H1 (cell line): ENCODE measurements around the gene FLVCR2. TPM values are rescaled to one million over a fixed set of nuclear protein-coding genes. Genes with fewer than 3 reads are reported as not detected.

Source experiments
- CTCF ChIA-PET: fragments of 300-600 bp; sonication (Branson Sonifier 250); formaldehyde crosslinking; loops from one replicate; lab custom pipeline; 2021; ENCODE audit not compliant: partially characterized antibody; lab: Charles Lee
- POLR2A ChIA-PET: fragments of 300-600 bp; sonication (Branson Sonifier 250); formaldehyde crosslinking; loops from one replicate; lab custom pipeline; 2021; ENCODE audit warnings: inconsistent platforms; ENCODE audit not compliant: partially characterized antibody; lab: Charles Lee
- DNase-seq, 2 experiments: peaks; one replicate each; pipeline versions ENCODE4 v3.0.0 to v3.0.0-alpha.2; 2010 to 2022; ENCODE audit warnings: low spot score in 2 of 2, low read depth in 1 of 2, mixed read lengths in 1 of 2
- FAIRE-seq: peaks from 2 replicates; lab custom pipeline; 2011; peaks lifted over from hg19 to GRCh38; lab: Jason Lieb, UNC
- H2AFZ ChIP-seq: 2 replicates; pipeline ENCODE4 v1.8.1; 2012; ENCODE audit warnings: low read length, inconsistent platforms
- H2AK5ac ChIP-seq: 2 replicates; pipeline ENCODE4 v1.6.1; 2013; ENCODE audit warnings: low read depth, low read length
- H2BK120ac ChIP-seq: replicated peaks from 2 replicates; pipeline ENCODE3; 2013; ENCODE audit warnings: low read depth, low read length, inconsistent platforms
- H2BK12ac ChIP-seq: 2 replicates; pipeline ENCODE4 v1.6.1; 2013; ENCODE audit warnings: low read depth, low read length
- H2BK15ac ChIP-seq: 2 replicates; pipeline ENCODE4 v1.6.1; 2013; ENCODE audit warnings: low read length
- H2BK20ac ChIP-seq: 2 replicates; pipeline ENCODE4 v1.6.1; 2013; ENCODE audit warnings: low read length
- H2BK5ac ChIP-seq: 2 replicates; pipeline ENCODE4 v1.6.1; 2013; ENCODE audit warnings: low read depth, low read length
- H3K14ac ChIP-seq: 2 replicates; pipeline ENCODE4 v1.6.1; 2013; ENCODE audit warnings: inconsistent platforms; ENCODE audit not compliant: insufficient read length
- H3K18ac ChIP-seq: 2 replicates; pipeline ENCODE4 v1.6.1; 2013; ENCODE audit warnings: low read length; ENCODE audit errors: extremely low read depth
- H3K23ac ChIP-seq: 2 replicates; pipeline ENCODE4 v1.6.1; 2013; ENCODE audit warnings: inconsistent platforms; ENCODE audit not compliant: insufficient read length
- H3K23me2 ChIP-seq: 2 replicates; pipeline ENCODE4 v1.6.1; 2013; ENCODE audit warnings: low read depth, low read length
- H3K27ac ChIP-seq: 2 replicates; pipeline ENCODE4 v1.6.1; 2011; ENCODE audit warnings: low read depth, low read length, inconsistent platforms
- H3K27me3 ChIP-seq, 4 experiments: replicated peaks in 1 of 4; 1 replicate in 1 of 4; 2 replicates in 3 of 4; pipeline versions ENCODE4 v1.6.1 to v1.8.1; 2011 to 2013; ENCODE audit warnings: low read length in 3 of 4, mild to moderate bottlenecking in 3 of 4, inconsistent platforms in 2 of 4, mixed read lengths in 2 of 4, moderate library complexity in 1 of 4; ENCODE audit not compliant: control insufficient read depth in 3 of 4, insufficient read depth in 3 of 4; ENCODE audit errors: extremely low read depth in 1 of 4
- H3K36me3 ChIP-seq, 4 experiments: 2 replicates each; pipeline versions ENCODE4 v1.6.1 to v1.8.1; 2011 to 2013; ENCODE audit warnings: mild to moderate bottlenecking in 4 of 4, low read length in 3 of 4, moderate library complexity in 2 of 4, control low read depth in 1 of 4, inconsistent platforms in 1 of 4; ENCODE audit not compliant: insufficient read depth in 4 of 4, control insufficient read depth in 2 of 4
- H3K4ac ChIP-seq: replicated peaks from 2 replicates; pipeline ENCODE3; 2013; ENCODE audit warnings: low read length, low read depth, mixed read lengths, inconsistent platforms; ENCODE audit not compliant: insufficient read length
- H3K4me1 ChIP-seq, 4 experiments: replicated peaks in 1 of 4; 1 replicate in 1 of 4; 2 replicates in 3 of 4; pipeline versions ENCODE4 v1.6.1 to v1.8.1; 2011 to 2013; ENCODE audit warnings: low read length in 3 of 4, inconsistent platforms in 2 of 4, mixed read lengths in 1 of 4; ENCODE audit not compliant: insufficient read depth in 4 of 4, control insufficient read depth in 3 of 4
- H3K4me2 ChIP-seq, 2 experiments: 2 replicates each; pipeline versions ENCODE4 v1.6.1 to v1.8.1; 2011 to 2013; ENCODE audit warnings: low read depth in 2 of 2, low read length in 2 of 2, control low read depth in 1 of 2, inconsistent platforms in 1 of 2, mild to moderate bottlenecking in 1 of 2; ENCODE audit not compliant: insufficient read depth in 1 of 2
- H3K4me3 ChIP-seq, 4 experiments: fragments of 200-600, 300-600 bp in 1 of 4; sonication (generic), shearing (Covaris generic), sonication (Bioruptor Twin) in 1 of 4; 2 replicates each; pipeline versions ENCODE4 v1.5.1 to v1.8.1; 2011 to 2016; ENCODE audit warnings: low read length in 4 of 4, low read depth in 3 of 4, control low read depth in 2 of 4, inconsistent platforms in 2 of 4, mild to moderate bottlenecking in 2 of 4, mixed read lengths in 1 of 4, moderate library complexity in 1 of 4; ENCODE audit not compliant: insufficient read depth in 2 of 4; ENCODE audit errors: extremely low read depth in 1 of 4
- H3K56ac ChIP-seq: replicated peaks from 2 replicates; pipeline ENCODE3; 2013; ENCODE audit warnings: low read depth, mild to moderate bottlenecking, mixed read lengths, low read length, inconsistent platforms; ENCODE audit not compliant: insufficient read length
- H3K79me1 ChIP-seq: 2 replicates; pipeline ENCODE4 v1.6.1; 2013; ENCODE audit warnings: low read depth, low read length, control low read depth
- H3K79me2 ChIP-seq, 2 experiments: 2 replicates each; pipeline versions ENCODE4 v1.6.1 to v1.8.1; 2012 to 2013; ENCODE audit warnings: low read length in 2 of 2, mild to moderate bottlenecking in 2 of 2, inconsistent platforms in 1 of 2; ENCODE audit not compliant: insufficient read depth in 2 of 2, control insufficient read depth in 1 of 2
- H3K9ac ChIP-seq, 4 experiments: replicated peaks in 1 of 4; 1 replicate in 1 of 4; 2 replicates in 3 of 4; pipeline versions ENCODE4 v1.6.1 to v1.8.1; 2011 to 2013; ENCODE audit warnings: low read depth in 3 of 4, low read length in 3 of 4, control low read depth in 2 of 4, mild to moderate bottlenecking in 2 of 4, moderate library complexity in 2 of 4, inconsistent platforms in 1 of 4; ENCODE audit errors: extremely low read depth in 1 of 4
- H3K9me3 ChIP-seq, 2 experiments: 2 replicates each; pipeline versions ENCODE4 v1.6.1 to v1.8.1; 2012 to 2013; ENCODE audit warnings: mild to moderate bottlenecking in 2 of 2, moderate library complexity in 2 of 2, control low read depth in 1 of 2, inconsistent platforms in 1 of 2, low read depth in 1 of 2, low read length in 1 of 2, mixed read lengths in 1 of 2; ENCODE audit not compliant: insufficient read depth in 2 of 2
- H4K20me1 ChIP-seq, 2 experiments: replicated peaks in 1 of 2; 2 replicates each; pipeline versions ENCODE3 to v1.8.1; 2011 to 2013; ENCODE audit warnings: inconsistent platforms in 2 of 2, low read length in 2 of 2, mild to moderate bottlenecking in 1 of 2; ENCODE audit not compliant: insufficient read depth in 2 of 2, control insufficient read depth in 1 of 2
- H4K5ac ChIP-seq: 2 replicates; pipeline ENCODE4 v1.6.1; 2013; ENCODE audit warnings: low read length, low read depth, mixed read lengths, inconsistent platforms; ENCODE audit not compliant: insufficient read length
- H4K8ac ChIP-seq: 2 replicates; pipeline ENCODE4 v1.8.0; 2013; ENCODE audit warnings: mild to moderate bottlenecking, moderate library complexity, low read length, inconsistent platforms; ENCODE audit not compliant: insufficient read depth; ENCODE audit errors: extremely low read depth
- H4K91ac ChIP-seq: replicated peaks from 2 replicates; pipeline ENCODE3; 2013; ENCODE audit warnings: low read length, mixed read lengths, inconsistent platforms; ENCODE audit not compliant: insufficient read length
- ATF2 ChIP-seq: IDR thresholded peaks from 2 replicates; pipeline ENCODE4 v1.6.1; 2012; ENCODE audit warnings: low read length, inconsistent platforms
- CBX8 ChIP-seq: fragments of 300-800, 300-1000 bp; sonication (generic); IDR thresholded peaks from 2 replicates; pipeline ENCODE4 v1.7.1; 2016; ENCODE audit warnings: low read depth, low read length, borderline replicate concordance
- GTF2F1 ChIP-seq: IDR thresholded peaks from 2 replicates; pipeline ENCODE4 v1.6.1; 2012; ENCODE audit warnings: low read depth, low read length, improper control_type of control experiment, borderline replicate concordance
- MAFK ChIP-seq: IDR thresholded peaks from 2 replicates; pipeline ENCODE4 v1.6.1; 2012; ENCODE audit warnings: low read depth, mild to moderate bottlenecking, improper control_type of control experiment, low read length
- RNF2 ChIP-seq: fragments of 200-900, 300-1000 bp; sonication (generic); IDR thresholded peaks from 2 replicates; pipeline ENCODE4 v1.7.1; 2016; ENCODE audit warnings: borderline replicate concordance, low read depth, mild to moderate bottlenecking, antibody characterized with exemption, low read length; ENCODE audit not compliant: poor library complexity, severe bottlenecking; ENCODE audit errors: missing control alignments
- SIRT6 ChIP-seq: IDR thresholded peaks from one replicate; pipeline ENCODE4 v1.7.1; 2012; ENCODE audit warnings: low read length, inconsistent platforms
- SP2 ChIP-seq: IDR thresholded peaks from 2 replicates; pipeline ENCODE4 v1.6.1; 2012; ENCODE audit warnings: mild to moderate bottlenecking, low read length, inconsistent platforms
- TEAD4 ChIP-seq: IDR thresholded peaks from 2 replicates; pipeline ENCODE4 v1.6.1; 2012; ENCODE audit warnings: low read depth, low read length, inconsistent platforms, mixed read lengths
- USF2 ChIP-seq: IDR thresholded peaks from 2 replicates; pipeline ENCODE4 v1.6.1; 2011; ENCODE audit warnings: low read length, improper control_type of control experiment
- YY1 ChIP-seq: IDR thresholded peaks from 2 replicates; pipeline ENCODE4 v1.6.1; 2011; ENCODE audit warnings: low read depth, mild to moderate bottlenecking, low read length
- WGBS, 2 experiments: shearing (Covaris generic) in 1 of 2; methylation state at CpG; one replicate each; pipeline versions ENCODE4 v1.1.6 to v1.1.7; 2013 to 2015; ENCODE audit warnings: low lambda C conversion rate in 2 of 2, mixed read lengths in 2 of 2, inconsistent platforms in 1 of 2, low coverage in 1 of 2, missing lambda C conversion rate in 1 of 2; ENCODE audit not compliant: insufficient replicate concordance in 2 of 2, insufficient coverage in 1 of 2, insufficient read length in 1 of 2; ENCODE audit errors: extremely low coverage in 1 of 2, missing lambda C conversion rate in 1 of 2; 5-methylcytosine and 5-hydroxymethylcytosine counted together
- polyA plus RNA-seq, 7 experiments: library from polyadenylated mRNA; depleted of rRNA in 3 of 7; stranded (reverse) in 5 of 7; unstranded in 2 of 7; fragments of >200 nt in 5 of 7; fragments of 200-250 nt in 2 of 7; gene quantifications; 1 replicate in 5 of 7; 2 replicates in 1 of 7; 4 replicates in 1 of 7; pipeline versions ENCODE4 v1.2.1 to v1.2.3, GENCODE V29; 2011 to 2013; ENCODE audit warnings: missing spikeins in 2 of 7, mixed read lengths in 2 of 7
- total RNA-seq: library from RNA; stranded (reverse); fragmentation: NEBNext Ultra II Directional; extraction: Animal tissue kit (Norgen Biotek cat#: 25700); gene quantifications from 2 replicates; pipeline ENCODE4 v1.2.1, GENCODE V29; 2021
- TF ChIP-seq, protein P1 (sequence below): IDR thresholded peaks from 2 replicates; pipeline ENCODE4 v1.6.1; 2012; ENCODE audit warnings: inconsistent platforms

Gene FLVCR2
- total and polyA plus RNA-seq, 2 of the 8 experiments (the other 6 are each of a cell fraction or from before 2014, with no cell fraction given) = 7.1 to 8.2 TPM

GRCh38 chr14:75610834-75611233, 32.4 kb downstream of the FLVCR2 start:
- FAIRE-seq = no peak
- no peak overlapping the region for H4K8ac ChIP-seq
- TF ChIP-seq, protein P1, sequence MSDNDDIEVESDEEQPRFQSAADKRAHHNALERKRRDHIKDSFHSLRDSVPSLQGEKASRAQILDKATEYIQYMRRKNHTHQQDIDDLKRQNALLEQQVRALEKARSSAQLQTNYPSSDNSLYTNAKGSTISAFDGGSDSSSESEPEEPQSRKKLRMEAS = no peak
- TF ChIP-seq YY1 = no peak
- TF ChIP-seq CBX8 = no peak
- TF ChIP-seq SIRT6 = no peak
- TF ChIP-seq RNF2 = no peak
- no peak for TF ChIP-seq SP2
- TF ChIP-seq GTF2F1 = no peak
- no peak for TF ChIP-seq ATF2
- TF ChIP-seq MAFK = no peak
- no peak for TF ChIP-seq TEAD4
- TF ChIP-seq USF2 = no peak

More at GRCh38 chr14:75610834-75611233, 32.4 kb downstream of the FLVCR2 start:
- no peaks in the 10 kb centered on the region for H3K4me1 ChIP-seq
- H3K36me3 ChIP-seq = no peaks in the 10 kb centered on the region
- no peaks in the 10 kb centered on the region for H3K79me2 ChIP-seq
- H3K23me2 ChIP-seq = no peaks in the 10 kb centered on the region
- no peaks in the 10 kb centered on the region for H4K20me1 ChIP-seq
- H3K4ac ChIP-seq = no peak overlapping the region
- no peak overlapping the region for H2BK5ac ChIP-seq
- H3K18ac ChIP-seq = no peak overlapping the region
- H2BK15ac ChIP-seq = no peak overlapping the region
- H3K23ac ChIP-seq = no peak overlapping the region
- no peak overlapping the region for H3K4me3 ChIP-seq
- ChIA-PET POLR2A (interaction anchor here (1.0 kb wide), 1 partner anchor 51 kb away, joined by 3 read pairs; the partner anchor contains the start of gene TTLL5), CTCF (interaction anchor here (1.1 to 2.1 kb wide), 4 partner anchors 11 to 103 kb away, joined by 3 to 8 read pairs (median 5); no protein-coding TSS in a partner anchor)
- H3K27ac ChIP-seq = no peak overlapping the region
- no peak for DNase-seq
- H3K27me3 ChIP-seq = no peaks in the 10 kb centered on the region
- no peak overlapping the region for H3K4me2 ChIP-seq
- no peak overlapping the region for H2BK120ac ChIP-seq
- H3K79me1 ChIP-seq = no peaks in the 10 kb centered on the region
- H4K91ac ChIP-seq = no peak overlapping the region
- H4K5ac ChIP-seq = no peak overlapping the region
- no peak overlapping the region for H3K14ac ChIP-seq
- no peak overlapping the region for H3K9ac ChIP-seq
- H2AFZ ChIP-seq = no peak overlapping the region
- H2BK12ac ChIP-seq = no peak overlapping the region
- no peaks in the 10 kb centered on the region for H3K9me3 ChIP-seq
- no peak overlapping the region for H3K56ac ChIP-seq
- H2AK5ac ChIP-seq = no peak overlapping the region
- WGBS, 2 experiments = 93% methylated on average over 4 of the region's 4 CpGs; no CpG with 5 or more reads in 1 of the 2 experiments
- H2BK20ac ChIP-seq = no peak overlapping the region
